ENCODE measurements around the gene GTPBP10. TPM values are rescaled to one million over a fixed set of nuclear protein-coding genes. Genes with fewer than 3 reads are reported as not detected.

Gene GTPBP10, protein sequence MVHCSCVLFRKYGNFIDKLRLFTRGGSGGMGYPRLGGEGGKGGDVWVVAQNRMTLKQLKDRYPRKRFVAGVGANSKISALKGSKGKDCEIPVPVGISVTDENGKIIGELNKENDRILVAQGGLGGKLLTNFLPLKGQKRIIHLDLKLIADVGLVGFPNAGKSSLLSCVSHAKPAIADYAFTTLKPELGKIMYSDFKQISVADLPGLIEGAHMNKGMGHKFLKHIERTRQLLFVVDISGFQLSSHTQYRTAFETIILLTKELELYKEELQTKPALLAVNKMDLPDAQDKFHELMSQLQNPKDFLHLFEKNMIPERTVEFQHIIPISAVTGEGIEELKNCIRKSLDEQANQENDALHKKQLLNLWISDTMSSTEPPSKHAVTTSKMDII
- 12.5 and 19.7 TPM in 2 replicates for total RNA-seq

DNA sequence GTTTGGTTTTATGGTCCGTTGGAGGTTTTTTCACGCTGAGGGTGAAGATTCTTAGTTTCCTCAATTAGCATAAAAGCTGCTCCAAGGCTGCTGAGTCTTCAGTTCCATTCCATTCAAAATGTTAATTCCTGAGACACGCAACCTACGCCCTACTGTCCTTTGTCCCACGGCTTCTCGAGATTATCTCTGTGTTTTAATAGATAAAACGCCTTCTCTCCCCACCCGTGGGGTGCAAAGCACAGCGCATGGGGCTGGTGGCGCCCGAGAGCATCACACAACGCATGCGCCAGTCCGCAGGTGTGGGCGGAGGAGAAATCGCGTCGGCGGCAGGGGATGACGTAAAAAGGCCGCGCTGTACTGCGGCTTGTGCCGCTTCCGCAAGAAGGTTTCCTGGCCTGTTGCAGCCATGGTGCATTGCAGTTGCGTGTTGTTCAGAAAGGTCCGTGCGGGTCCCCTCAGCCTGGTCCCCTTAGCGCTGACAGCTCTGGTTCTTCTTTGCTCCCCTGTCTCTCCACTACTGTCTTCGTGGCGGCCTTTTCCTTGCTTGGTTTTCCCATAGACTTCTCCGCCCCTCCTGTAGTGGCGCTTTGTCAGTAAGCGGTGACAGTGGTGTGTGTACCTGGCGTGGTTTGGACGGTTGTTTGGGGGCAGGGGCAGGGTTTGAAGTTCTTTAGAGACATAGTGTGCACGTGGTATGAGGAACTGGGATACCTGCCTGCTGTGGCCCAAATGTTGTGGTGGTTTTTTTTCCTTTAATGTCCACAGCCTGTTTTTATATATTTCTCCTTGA, at the start of gene GTPBP10:
Gene GTPBP10, plus strand, starts transcription at position 381 of the 790 bp plus-strand sequence. Its CDS starts 26 bp downstream, at position 407.

DNA sequence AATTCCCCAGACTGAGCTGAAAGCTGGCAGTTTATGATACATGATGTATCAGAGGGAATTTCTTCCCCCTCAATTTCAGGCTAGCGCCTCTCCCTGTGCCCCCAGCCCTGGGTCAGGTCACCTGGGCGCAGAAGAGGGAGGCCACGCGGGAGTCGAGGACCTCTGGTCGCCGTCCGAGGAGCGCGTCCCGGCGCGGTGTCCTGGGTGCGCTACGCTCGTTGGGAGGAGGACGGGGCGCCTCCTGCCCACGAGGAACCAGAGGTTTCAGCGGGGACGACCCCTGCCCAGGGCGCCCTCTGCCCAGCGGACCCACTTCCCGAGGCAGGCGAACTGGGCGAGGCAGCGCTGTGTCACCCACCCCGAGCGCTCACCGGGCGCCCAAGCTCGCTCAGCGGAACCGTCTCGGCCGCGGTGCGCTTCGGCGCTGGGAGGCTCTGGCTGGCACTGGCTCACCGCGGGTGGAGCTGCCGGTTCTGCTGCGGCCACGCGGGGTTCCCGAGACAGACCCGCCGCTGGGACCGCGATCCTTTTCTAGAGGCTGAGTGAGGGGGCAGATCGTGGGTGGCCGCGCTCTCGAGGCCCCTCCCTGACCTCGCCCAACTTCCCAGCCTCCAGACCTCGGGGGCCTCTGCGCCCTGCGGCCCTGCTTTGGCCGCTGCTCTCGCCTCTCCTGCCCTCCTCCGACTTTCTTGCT, 25.6 kb upstream of the GTPBP10 start, which contains the start of gene FAM237B:
Gene FAM237B, minus strand, starts transcription at position 504 of the 694 bp plus-strand sequence. CDS start 1,556 bp downstream, outside the sequence.

DNA sequence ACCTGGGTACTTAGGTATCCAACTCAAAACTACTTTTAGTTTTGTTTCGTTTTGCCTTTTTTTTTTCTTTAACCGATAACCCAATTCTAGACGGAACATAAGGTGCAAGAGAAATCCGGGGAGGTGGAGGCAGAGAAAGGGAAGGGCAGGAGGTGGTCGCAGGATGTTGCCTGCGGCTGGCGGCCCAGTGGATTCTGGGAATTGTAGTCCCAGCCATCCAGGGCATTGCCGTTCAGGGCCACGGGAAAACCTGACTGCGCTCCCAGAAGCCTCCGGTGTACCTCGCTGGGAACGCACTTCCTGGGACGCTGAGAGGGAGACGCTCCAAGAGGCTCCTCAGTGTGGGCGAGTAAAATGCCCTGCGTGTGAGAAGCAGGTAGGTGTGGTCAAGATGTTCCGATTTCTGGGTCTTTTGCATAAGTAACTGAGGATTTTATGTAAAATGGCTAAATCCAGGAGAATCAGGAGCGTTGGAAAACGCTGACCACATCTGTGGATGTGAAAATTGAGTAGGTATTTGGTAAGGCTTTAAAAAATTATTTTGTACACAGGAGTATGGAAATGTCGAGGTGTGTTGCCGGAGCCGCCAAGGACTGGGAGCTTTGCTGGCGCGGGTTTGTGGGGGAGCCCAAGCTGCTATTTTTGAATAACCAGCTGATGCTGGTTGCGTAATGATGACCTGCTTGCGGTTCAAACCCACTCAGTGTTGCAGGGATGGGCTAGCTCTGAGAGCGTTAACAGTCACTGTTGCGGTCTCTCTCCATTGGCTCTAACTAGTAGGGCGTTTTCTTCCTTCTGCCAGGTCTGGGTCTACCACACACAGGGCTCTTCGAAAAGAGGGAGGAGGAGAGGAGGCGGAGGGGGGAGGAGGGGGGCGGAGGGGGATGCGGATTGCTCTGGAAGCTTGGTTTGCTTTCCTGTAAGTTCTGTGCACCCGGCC, 56.9 kb downstream of the GTPBP10 start, which contains the start of gene CLDN12:
Gene CLDN12, plus strand, starts transcription at position 288 of the 940 bp plus-strand sequence. CDS start 9,216 bp downstream, outside the sequence.

Other genes with a start within 250 kb of the GTPBP10 start
- 33.9 and 44.6 TPM in 2 replicates for gene STEAP1, start 192.2 kb upstream of the GTPBP10 start, total RNA-seq
- 5.1 and 8.7 TPM in 2 replicates for gene STEAP2, start 135.0 kb upstream of the GTPBP10 start, total RNA-seq
- 0.30 and 0.86 TPM in 2 replicates for gene CFAP69, start 101.5 kb upstream of the GTPBP10 start, total RNA-seq
- gene FAM237B, start 25.4 kb upstream of the GTPBP10 start, total RNA-seq: not detected in 2 replicates
- 22.1 and 41.9 TPM in 2 replicates for gene CLDN12, start 56.7 kb downstream of the GTPBP10 start, total RNA-seq
- gene PTTG1IP2, start 122.9 kb downstream of the GTPBP10 start, total RNA-seq: not detected in 2 replicates
- 6.6 and 11.6 TPM in 2 replicates for gene CDK14, start 249.6 kb downstream of the GTPBP10 start, total RNA-seq

Measured in hair follicular keratinocyte (primary cell).